GM19239 (cell line): Measurements from ENCODE around the gene NUB1.

Source experiments
- DNase-seq: peaks from one replicate; pipeline ENCODE4 v3.0.0; 2011; ENCODE audit warnings: low spot score; ENCODE audit not compliant: insufficient read length
- FAIRE-seq: peaks from 2 replicates; lab custom pipeline; 2011; peaks lifted over from hg19 to GRCh38; lab: Jason Lieb, UNC

Gene NUB1

GRCh38 chr7:151386301-151387160 lies 44.9 kb downstream of the NUB1 start:
- DNase-seq (no peak), FAIRE-seq (no peak)

- FAIRE-seq: no peak
- no peak for DNase-seq
Measured at GRCh38 chr7:151387161-151388006, 45.8 kb downstream of the NUB1 start.

- DNase-seq (no peak), FAIRE-seq (no peak)
Measured at GRCh38 chr7:151388007-151388297, 46.3 kb downstream of the NUB1 start.

GRCh38 chr7:151388430-151388829 lies 46.8 kb downstream of the NUB1 start:
- DNase-seq (no peak), FAIRE-seq (no peak)

GRCh38 chr7:151389096-151389767 lies 47.6 kb downstream of the NUB1 start:
- DNase-seq: no peak
- FAIRE-seq: no peak

GRCh38 chr7:151389768-151390597 lies 48.4 kb downstream of the NUB1 start:
- FAIRE-seq (no peak), DNase-seq (no peak)

GRCh38 chr7:151390598-151391357 lies 49.2 kb downstream of the NUB1 start:
- DNase-seq (no peak), FAIRE-seq (no peak)

- FAIRE-seq: no peak
- no peak for DNase-seq
Measured at GRCh38 chr7:151391358-151391730, 49.7 kb downstream of the NUB1 start.

GRCh38 chr7:151392002-151392401 lies 50.4 kb downstream of the NUB1 start:
- FAIRE-seq: no peak
- no peak for DNase-seq

GRCh38 chr7:151392426-151392825 lies 50.8 kb downstream of the NUB1 start:
- FAIRE-seq: no peak
- DNase-seq: no peak

GRCh38 chr7:151393031-151393977 lies 51.7 kb downstream of the NUB1 start:
- DNase-seq (no peak), FAIRE-seq (no peak)

- DNase-seq: no peak
- FAIRE-seq: no peak
Measured at GRCh38 chr7:151394076-151395035, 52.7 kb downstream of the NUB1 start.

- no peak for DNase-seq
- no peak for FAIRE-seq
Measured at GRCh38 chr7:151395036-151395367, 53.4 kb downstream of the NUB1 start.

GRCh38 chr7:151396328-151396970 lies 54.8 kb downstream of the NUB1 start:
- DNase-seq (no peak), FAIRE-seq (no peak)

- DNase-seq: no peak
- FAIRE-seq: no peak
Measured at GRCh38 chr7:151397026-151397425, 55.4 kb downstream of the NUB1 start.

- DNase-seq (no peak), FAIRE-seq (no peak)
Measured at GRCh38 chr7:151398446-151399304, 57.1 kb downstream of the NUB1 start.
